Stimulated activated CD8-positive, alpha-beta memory T cell treated with anti-CD3 and anti-CD28 coated beads, Interleukin-4, amount 100 ng/mL, for 24 hours (primary cell): ENCODE data around the gene SNCAIP.
"Not testable (repeated sequence)": the region's sequence is repeated elsewhere in the genome, so short reads cannot be mapped to it uniquely, and the experiment has no call there.

Source experiments
- DNase-seq: peaks from one replicate; pipeline ENCODE4 v3.0.0-alpha.2; 2020; ENCODE audit warnings: low read depth

The SNCAIP gene

DNA sequence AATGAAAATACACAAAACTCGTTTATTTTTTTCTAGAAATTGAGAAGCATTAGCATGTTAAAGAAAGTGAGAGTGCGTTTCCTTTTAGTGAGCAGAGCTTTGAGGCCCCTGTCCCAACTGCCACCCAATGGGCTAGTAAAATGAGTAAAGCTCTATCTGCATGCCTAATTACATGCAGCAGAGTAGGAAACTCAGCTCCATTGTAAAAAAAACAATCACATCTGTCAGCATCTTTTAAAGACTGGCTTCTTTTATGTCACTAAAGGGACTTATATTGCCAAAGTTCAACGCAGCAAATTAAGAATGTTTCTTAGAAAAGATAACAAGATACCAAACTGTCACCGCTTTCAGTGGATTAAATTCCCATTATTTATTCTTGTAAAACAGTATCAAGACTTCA, 154.0 kb downstream of the SNCAIP start:
- no peak for DNase-seq

DNA sequence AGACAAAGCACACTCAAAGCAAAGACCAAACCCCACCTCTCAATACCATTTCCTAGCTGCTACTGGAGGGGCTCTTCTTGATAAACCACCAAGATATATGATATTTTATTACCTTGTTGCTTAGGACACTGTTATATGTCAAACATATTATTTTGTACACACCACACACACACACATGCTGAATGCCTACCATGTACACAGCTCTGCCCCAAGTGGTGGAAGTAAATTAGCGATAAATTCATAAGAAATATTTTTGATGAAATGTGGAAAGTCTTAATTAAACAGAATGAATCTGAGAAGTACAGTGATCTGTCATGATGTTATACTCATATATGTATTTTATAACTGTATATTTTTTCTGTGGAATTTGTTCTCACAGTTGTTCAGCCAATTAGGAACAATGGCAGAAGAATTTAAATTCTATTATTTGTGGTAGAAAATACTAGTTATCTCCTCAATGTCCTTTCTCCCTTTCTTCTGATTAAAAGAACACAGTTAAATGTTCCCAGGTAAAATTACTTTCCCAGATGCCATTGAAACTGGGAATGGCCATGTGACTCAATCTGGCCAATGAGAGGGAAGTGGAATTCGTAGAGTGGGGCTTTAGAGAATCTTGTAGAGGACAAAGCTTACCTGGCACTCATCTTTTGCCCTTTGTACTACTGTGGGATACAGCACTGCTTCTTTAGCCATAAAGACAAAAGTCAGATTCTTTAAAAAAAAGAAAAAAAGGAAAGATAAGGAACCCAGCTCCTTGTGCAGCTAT, 156.5 kb downstream of the SNCAIP start:
- no peak for DNase-seq

DNA sequence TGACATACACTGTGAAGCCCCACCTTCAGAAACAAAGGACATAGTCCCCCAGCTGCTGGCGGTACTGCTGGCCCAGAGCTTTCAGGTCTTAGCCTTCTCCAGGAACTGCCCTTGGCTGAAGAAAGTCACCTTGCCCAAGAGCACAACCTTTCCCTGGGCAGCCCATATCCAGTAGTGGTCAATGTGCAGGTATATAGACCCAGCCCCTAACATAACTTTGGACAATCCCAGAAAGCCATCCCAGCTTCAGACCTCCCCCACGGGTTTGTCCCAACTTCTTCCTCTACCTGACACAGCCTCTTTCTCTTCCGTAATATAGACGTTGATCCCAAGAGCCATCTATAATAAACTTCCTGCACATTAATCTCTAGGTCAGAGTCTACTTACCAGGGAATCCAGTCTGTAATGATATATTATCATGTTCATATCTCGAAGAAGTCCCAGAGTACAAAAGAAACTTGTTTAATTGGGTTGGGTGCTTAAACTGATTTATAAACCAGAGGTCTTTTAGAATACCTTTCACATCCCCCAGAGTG, 157.4 kb downstream of the SNCAIP start:
- DNase-seq = no peak

DNA sequence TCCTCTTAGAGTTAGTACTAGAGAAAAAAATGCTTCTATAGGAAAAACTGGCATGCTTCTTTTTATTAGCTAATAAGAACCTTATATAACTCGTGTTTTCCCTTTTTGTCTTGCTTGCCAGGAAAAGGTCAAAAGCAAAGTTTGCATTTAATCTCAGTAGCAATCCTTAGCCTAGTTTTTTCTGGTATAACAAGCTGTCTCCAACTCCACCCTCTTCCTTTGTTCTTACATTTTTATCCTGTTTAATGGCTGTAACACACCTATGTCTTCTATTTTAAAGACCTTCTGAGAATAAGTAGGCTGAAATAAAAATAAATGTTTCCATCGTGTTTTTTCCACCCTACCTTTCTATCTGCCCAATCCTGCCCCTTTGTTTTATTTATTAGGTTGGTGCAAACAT, 158.3 kb downstream of the SNCAIP start:
- DNase-seq = no peak

DNA sequence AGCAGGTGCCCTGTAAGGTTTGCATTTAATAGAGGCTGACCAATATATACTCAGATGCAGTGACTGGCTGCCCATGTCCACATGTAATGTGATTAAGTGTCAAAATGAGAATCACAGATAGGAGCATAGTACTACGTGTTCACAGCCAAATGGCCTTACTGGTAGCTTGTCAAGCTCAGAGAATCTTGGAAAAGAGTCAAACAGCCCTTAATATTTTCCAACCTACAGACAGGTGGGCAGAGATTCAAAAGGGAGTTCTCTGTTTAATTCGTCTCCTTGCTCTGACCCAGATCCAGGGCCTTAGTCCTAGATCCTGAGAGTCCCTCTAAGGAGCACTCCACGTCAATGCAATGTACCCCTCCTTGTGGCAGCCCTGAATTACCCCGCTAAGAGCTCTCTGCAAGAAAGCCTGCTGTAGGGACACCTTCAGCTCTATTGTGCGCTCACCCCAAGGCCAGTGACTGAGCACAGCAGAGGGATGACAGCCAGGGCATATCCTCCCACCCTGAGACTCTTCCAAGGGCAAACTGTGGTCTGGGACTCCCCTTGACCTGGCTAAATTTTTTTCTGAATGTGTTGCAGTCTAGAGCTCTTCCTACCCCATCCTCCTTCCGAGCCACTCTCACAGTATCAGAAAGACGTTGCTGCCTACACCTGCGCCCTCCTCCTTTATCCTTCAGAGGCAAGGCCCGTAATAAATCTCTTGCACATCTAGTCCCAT, 159.2 kb downstream of the SNCAIP start:
- no peak for DNase-seq

DNA sequence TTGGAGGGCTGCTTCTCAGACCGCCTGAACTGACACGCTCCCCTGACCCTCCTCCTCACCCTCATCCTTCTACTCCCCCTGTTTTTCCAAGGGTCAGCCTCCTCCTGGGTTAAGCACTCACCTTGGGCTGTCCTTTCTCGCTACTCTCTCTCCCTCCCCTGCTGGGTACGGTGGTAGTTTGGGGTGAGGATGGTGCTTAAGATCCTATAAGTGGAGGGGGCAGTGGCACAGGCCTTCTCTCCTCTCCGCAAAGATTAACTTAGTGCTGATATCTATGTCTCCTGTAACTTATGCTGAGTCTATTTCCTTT, 159.7 kb downstream of the SNCAIP start:
- no peak for DNase-seq

DNA sequence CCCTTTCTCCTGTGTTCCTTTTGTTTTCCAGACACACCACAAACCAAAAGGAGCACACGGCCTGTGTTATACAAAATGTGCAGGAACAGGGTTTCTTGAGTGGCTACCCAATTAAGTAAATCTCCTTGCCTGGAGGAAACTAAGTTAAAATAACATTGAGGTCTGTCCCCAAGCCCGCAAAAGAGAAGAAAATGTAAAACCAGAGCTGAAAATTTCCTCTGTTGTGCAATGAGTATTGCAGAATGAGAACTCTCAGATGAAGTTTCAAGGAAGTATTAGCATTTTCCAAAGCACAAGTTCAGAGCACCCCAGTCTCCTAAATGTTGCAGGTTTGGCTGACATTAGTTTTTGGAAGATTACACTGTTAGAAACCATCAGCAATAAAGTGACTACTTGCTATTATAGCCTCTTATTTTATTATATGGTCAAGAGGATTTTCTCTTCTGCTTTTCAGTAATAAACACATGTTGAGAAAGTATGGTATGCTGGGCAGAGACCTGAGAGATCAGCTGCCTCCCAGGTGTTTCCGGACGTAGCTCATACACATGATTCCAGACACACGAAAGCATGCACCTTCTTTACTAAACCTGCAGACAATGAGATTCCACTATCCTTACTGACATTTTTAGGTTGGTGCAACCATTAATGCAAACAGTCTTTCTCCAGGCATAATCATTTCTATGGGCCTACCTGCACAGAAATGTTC, 161.3 kb downstream of the SNCAIP start:
- no peak for DNase-seq

DNA sequence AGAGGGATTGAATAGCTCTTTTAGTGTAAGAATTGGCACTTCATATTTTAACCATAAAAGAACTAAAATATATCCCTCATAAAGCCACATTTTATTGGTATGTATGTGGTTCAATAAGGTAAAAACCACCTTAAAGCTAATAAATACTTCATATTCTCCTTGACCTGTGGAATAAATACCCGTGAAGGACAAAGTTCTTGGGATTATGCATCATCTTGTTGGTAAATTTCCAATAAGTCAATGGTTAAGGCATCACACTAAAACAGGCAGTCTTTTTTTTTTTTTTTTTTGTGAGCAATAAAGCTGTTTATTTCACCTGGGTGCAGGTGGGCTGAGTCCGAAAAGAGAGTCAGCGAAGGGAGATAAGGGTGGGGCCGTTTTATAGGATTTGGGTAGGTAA, 161.9 kb downstream of the SNCAIP start:
- DNase-seq = no peak

DNA sequence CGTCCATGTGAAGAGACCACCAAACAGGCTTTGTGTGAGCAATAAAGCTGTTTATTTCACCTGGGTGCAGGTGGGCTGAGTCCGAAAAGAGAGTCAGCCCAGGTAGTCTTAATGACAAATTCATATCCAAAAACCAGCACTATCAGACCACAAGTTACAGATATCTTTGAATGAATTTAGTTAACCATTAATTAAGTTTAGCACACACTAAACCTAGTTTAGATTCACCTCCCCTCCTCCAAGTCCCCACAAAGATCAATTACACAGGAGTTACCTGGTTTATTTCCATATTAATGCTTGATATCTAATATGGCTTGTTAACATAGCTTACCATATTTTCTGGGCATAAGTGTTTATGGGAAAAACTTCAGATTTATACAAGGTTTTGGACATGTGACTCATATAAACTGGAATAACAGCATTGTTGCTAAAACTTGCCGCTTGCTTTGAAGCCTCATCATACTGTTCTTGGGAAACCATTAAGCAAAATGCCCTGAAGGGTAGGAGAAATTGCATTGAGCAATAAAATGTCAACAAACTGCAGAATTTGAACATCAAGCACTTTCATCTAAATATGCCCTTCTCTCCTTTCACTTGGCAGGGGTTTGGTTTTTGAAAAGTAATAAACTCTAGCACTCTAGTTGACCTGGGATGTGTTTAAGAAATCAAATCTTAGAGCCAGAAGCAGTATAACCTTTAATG, 166.9 kb downstream of the SNCAIP start:
- no peak for DNase-seq

DNA sequence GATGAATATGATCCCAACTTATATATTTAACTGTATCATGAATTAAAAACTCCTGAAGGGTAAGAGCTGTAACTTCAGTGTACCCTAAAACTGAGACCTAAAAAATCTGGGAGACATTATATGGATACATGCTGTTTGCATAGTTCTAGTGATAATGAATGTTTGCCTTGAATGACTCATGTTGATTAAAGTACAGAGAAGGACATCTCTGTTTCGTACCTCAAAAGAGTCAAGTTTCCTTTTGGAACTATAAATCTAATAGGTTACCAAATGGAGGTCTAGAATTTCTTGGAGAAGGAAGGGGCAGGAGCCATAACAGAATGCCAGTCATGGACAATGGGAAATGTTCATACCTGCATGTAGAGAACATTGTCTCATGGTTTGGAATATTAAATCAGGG, 168.1 kb downstream of the SNCAIP start:
- DNase-seq = no peak

DNA sequence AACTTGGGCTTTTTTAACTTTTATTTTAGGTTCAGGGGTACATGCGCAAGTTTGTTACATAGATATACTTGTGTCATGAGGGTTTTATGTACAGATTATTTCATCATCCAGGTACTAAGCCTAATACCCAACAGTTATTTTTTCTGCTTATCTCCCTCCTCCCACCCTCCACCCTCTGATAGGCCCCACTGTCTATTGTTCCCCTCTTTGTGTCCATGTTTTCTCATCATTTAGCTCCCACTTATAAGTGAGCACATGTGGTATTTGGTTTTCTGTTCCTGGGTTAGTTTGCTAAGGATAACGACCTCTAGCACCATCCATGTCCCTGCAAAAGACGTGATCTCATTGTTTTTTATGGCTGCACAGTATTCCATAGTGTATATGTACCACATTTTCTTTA, 172.1 kb downstream of the SNCAIP start:
- DNase-seq = no peak

DNA sequence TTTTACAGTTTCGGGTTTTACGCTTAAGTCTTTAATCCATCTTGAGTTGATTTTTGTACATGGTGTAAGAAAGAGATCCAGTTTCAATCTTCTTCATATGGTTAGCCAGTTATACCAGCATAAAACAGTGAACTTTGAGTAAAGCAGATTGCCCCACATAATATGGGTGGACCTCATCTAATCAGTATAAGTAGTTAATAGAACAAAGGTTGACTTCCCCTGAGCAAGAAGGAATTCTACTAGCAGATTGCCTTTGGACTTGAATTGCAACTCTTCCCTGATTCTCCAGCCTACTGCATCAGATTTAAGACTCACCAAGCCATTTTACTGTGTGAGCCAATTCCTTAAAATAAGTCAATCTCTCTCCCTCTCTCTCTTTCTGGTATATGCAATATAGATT, 173.2 kb downstream of the SNCAIP start:
- no peak for DNase-seq

DNA sequence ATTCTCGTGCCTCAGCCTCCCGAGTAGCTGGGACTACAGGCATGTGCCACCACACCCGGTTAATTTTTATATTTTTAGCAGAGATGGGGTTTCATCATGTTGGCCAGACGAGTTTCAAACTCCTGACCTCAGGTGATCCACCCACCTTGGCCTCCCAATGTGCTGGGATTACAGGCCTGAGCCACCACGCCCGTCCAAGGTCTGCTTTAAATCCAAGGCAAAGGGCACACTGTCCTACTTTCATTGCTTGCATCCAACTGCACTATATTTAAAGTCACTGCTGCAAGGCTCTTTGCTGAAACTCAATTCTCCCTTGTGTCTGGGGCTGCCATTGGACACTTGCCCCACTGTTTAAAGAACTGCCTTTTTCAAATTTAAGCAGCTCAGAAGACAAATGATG, 174.6 kb downstream of the SNCAIP start:
- not testable (repeated sequence) for DNase-seq

DNA sequence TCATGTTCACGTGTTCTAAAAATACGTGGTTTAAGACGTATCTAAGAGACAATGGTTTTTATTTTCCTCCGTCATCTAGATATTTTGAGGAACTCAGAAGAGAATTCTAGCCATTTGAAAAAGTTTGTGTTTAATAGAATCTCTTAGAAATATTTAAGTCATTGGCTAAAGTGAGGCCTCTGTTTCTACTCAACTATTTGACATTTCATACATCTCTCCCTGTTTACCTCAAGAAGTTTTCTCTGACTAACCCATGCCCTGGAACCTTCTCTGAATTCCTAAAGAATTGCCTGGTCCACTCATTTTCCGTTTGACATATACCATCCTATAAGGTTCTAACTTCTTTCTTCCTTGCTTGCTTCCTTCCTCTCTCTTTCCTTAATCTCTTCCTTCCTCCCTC, 178.7 kb downstream of the SNCAIP start:
- no peak for DNase-seq

DNA sequence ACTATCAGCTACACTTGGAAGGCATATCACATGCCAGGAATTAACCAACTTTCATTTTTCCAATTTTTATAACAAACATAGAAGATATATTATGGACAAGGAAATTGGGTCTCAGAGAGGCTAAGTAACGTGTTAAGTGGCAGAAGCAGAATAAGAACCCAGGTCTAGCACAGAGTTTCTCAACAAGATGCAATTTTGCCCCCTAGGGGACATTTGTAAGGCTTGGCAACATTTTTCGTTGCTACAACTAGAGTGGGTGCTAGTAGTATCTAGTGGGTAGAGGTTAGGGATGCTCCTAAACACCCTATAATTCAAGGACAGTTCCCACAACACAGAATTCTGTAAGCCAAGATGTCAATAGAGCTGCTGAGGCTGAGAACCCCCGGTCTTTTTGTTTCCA, 180.6 kb downstream of the SNCAIP start:
- DNase-seq = no peak

DNA sequence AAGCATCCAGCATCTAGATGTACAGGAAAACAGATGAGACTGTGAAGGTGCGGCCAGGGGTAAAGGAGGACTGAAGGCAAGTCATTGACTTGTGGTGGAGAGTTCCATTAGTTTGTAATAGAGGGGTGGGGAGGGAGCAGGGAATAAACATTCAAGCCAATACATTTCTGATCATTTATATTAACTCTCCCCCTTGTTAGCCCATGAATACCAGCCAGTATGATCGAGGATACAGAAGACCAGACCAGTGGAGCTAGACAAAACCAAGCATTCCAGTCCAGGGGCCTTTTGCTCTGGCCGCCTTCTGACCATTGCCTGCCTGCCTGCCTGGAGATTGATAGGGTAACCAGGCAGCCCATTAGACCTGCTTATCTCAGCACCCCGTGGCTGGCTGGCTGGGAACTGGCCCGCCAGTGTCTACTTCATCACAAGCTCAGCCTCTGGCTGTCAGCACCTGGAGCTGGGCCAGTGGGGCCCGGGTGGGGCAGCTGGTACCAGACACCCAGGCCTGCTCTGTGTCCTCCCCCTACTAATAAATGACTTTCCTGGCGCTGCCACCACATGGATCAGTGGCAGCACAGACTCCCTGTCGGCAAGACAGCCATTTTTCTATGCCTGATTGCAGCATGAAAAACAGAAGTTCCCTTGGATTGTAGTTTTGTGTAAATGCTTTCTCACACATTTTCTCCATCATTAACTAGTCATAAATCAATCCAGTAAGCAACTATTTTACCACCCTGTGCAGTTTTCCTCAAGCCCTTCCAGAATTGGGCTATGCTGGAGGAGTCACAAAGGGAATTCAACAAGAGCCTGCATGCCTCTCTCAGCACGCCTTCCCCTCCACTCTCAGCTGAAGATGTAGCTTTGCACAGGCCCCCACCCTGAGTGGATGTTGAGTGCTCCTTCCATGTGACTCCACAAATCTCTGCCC, 181.3 kb downstream of the SNCAIP start:
- DNase-seq = no peak

DNA sequence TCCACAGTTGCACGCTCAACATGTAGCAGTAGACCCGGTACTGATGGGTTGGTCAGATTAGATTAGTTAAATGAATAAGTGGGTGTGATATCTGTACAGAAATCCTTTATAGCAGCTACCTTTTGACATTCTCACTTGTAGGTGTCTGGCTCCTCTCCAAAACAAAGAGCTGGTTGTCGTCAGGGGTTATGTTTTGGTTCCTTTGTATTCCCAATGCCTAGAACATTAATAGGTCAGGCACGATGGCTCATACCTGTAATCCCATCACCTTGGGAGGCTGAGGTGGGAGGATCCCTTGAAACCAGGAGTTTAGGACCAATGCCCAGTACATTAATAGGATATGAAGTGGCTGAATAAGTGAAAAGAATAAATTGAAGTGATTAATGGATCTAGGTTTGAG, 182.1 kb downstream of the SNCAIP start:
- DNase-seq = no peak

DNA sequence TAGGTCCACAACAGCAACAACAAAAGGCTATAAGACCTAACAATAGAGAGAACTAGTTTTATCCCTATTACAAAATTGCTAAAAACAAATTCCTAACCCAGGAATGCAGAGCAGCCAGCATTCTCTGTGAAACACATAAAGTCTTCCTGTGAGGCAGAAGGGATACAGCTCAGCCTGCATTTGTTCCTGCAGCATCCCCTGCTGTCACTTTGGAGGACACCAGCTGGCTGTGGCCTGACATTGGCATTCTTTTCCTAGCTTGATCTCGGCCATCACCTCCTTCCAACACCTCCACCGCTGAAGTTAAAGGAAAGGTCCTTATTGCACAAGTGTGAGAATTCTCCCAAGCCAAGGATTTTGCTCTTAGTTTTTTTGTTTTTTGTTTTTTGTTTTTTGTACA, 186.1 kb downstream of the SNCAIP start:
- no peak for DNase-seq

DNA sequence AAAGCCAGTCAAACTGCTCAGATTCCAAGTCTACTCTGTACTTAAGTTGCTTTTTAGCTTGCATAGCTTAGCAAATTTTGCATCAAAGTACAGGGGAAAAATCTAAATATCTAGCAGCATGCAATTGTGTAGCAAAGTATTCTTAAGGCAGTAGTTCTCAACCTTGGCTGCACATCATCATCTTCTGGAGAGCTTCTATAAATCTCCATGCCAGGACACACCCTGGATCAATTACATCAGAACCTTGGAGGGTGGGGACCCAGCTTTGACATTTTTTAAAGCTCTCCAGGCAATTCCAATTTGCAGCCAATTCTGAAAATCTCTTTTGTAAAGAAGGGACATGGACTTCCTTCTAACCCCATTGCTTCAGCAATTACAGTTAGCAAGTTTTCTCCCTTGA, 187.5 kb downstream of the SNCAIP start:
- DNase-seq = no peak

DNA sequence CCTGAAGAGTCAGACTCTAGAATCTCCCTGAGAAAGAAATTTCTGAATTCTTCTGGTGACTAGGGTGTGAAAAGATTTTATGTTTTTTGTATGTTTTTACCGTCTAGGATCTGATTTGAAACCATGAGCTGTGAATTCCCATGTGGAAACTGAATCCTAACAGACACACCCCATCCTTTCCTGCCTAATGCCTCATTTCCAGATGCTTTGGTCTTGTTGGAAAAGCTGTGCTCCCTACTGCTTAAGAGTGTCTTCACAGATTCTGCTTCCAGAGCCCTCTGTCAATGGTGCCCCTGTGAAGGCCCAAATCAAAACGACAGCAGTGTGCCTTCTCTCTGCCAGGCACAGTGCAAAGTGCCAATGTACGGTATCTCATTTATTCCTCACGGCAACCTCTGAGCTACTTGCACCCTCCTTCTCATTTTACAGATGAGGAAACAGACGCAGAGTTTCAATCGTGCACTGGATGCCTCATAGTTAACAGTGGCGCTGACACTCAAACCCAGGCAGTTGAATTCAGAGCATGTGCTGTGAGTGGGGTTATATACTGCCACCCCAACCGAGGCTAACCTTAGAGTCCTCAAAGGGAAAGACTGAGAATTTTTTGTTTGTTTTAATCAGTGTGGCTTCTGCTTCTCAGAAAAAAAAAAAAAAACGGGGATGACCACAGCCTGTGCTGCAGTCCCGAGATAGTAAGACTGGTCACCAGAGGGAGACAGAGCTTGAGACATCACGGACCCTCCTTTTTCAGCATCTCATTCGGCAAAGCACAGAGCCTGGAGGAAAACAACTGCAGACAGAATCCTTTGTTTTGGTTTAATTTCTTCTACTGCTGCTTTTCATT, 188.4 kb downstream of the SNCAIP start:
- DNase-seq = no peak

DNA sequence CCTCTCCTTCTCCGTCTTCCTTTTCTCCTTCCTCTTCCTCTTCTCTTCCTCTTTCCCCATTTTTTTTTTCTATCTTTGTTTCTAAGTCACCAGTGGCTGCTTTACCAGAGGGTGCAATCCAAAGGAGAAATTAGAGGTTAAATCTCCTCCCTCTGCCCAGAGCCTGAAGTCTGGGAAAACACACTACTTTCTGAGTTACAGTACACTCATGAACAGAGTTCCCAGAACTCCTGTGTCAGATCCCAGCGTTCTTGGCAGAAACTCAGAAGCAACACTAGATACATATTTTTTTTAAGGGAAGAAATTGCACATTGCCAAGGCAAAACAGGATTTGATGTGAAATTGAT, 189.0 kb downstream of the SNCAIP start:
- no peak for DNase-seq
